Mononuclear cell (primary cell): ENCODE results near the gene RAB10. TPM values are rescaled to one million over a fixed set of nuclear protein-coding genes. Genes with fewer than 3 reads are reported as not detected.
"Not testable (repeated sequence)": the region's sequence is repeated elsewhere in the genome, so short reads cannot be mapped to it uniquely, and the experiment has no call there.

Experiments used
- H3K27me3 ChIP-seq: 2 replicates; pipeline ENCODE4 v1.6.0; 2011; ENCODE audit warnings: low read length, control low read depth; ENCODE audit not compliant: insufficient read depth
- H3K4me1 ChIP-seq: 2 replicates; pipeline ENCODE4 v1.5.1; 2011; ENCODE audit warnings: mild to moderate bottlenecking, low read length, control low read depth; ENCODE audit not compliant: insufficient read depth
- H3K4me3 ChIP-seq: 2 replicates; pipeline ENCODE4 v1.5.1; 2011; ENCODE audit warnings: mild to moderate bottlenecking, low read length, moderate library complexity
- H3K9me3 ChIP-seq: 2 replicates; pipeline ENCODE4 v1.5.1; 2011; ENCODE audit warnings: low read depth, mild to moderate bottlenecking, control low read depth, low read length
- total RNA-seq: library from RNA; depleted of rRNA; stranded (reverse); fragments of >200 nt; gene quantifications from one replicate; pipeline ENCODE4 v1.2.3, GENCODE V29; 2012

The RAB10 gene
- total RNA-seq, 1 donor = 24.5 TPM

GRCh38 chr2:26086155-26086637, 52.3 kb downstream of the RAB10 start:
- H3K9me3 ChIP-seq = peaks cover 4% of the 10 kb centered on the region
- no peaks in the 10 kb centered on the region for H3K27me3 ChIP-seq
- H3K4me1 ChIP-seq = peaks cover 45% of the 10 kb centered on the region
- H3K4me3 ChIP-seq = no peak overlapping the region

GRCh38 chr2:26086779-26087178, 52.9 kb downstream of the RAB10 start:
- H3K4me3 ChIP-seq = no peak overlapping the region
- no peaks in the 10 kb centered on the region for H3K9me3 ChIP-seq
- no peaks in the 10 kb centered on the region for H3K27me3 ChIP-seq
- H3K4me1 ChIP-seq = peaks cover 47% of the 10 kb centered on the region

- H3K4me3 ChIP-seq = no peak overlapping the region
Measured at GRCh38 chr2:26088038-26088643, 54.3 kb downstream of the RAB10 start.

GRCh38 chr2:26088931-26089330, 55.0 kb downstream of the RAB10 start:
- H3K27me3 ChIP-seq, H3K4me3 ChIP-seq, H3K9me3 ChIP-seq: not testable (repeated sequence)
- H3K4me1 ChIP-seq = peaks cover 47% of the 10 kb centered on the region

More at GRCh38 chr2:26088038-26088643, 54.3 kb downstream of the RAB10 start:
- Histone ChIP-seq H3K27me3 (no peaks in the 10 kb centered on the region), H3K4me1 (peaks cover 47% of the 10 kb centered on the region), H3K9me3 (no peaks in the 10 kb centered on the region)

- no peak overlapping the region for H3K4me3 ChIP-seq
- H3K27me3 ChIP-seq = no peaks in the 10 kb centered on the region
- H3K9me3 ChIP-seq = no peaks in the 10 kb centered on the region
- peaks cover 45% of the 10 kb centered on the region for H3K4me1 ChIP-seq
Measured at GRCh38 chr2:26089337-26089736, 55.5 kb downstream of the RAB10 start.

GRCh38 chr2:26095758-26096157, 61.9 kb downstream of the RAB10 start:
- Histone ChIP-seq H3K27me3 (no peaks in the 10 kb centered on the region), H3K9me3 (no peaks in the 10 kb centered on the region), H3K4me1 (peaks cover 5% of the 10 kb centered on the region), H3K4me3 (no peak overlapping the region)

GRCh38 chr2:26099933-26100332, 66.0 kb downstream of the RAB10 start:
- Histone ChIP-seq H3K9me3 (no peaks in the 10 kb centered on the region), H3K4me3 (no peak overlapping the region), H3K4me1 (no peaks in the 10 kb centered on the region), H3K27me3 (no peaks in the 10 kb centered on the region)

GRCh38 chr2:26100384-26100783, 66.5 kb downstream of the RAB10 start:
- Histone ChIP-seq H3K4me1 (no peaks in the 10 kb centered on the region), H3K9me3 (no peaks in the 10 kb centered on the region), H3K27me3 (no peaks in the 10 kb centered on the region), H3K4me3 (no peak overlapping the region)

GRCh38 chr2:26103752-26104151, 69.9 kb downstream of the RAB10 start:
- Histone ChIP-seq H3K4me3 (no peak overlapping the region), H3K9me3 (no peaks in the 10 kb centered on the region), H3K4me1 (peaks cover 6% of the 10 kb centered on the region), H3K27me3 (no peaks in the 10 kb centered on the region)

GRCh38 chr2:26108701-26109100, 74.8 kb downstream of the RAB10 start:
- not testable (repeated sequence) for H3K4me1 ChIP-seq, H3K27me3 ChIP-seq, H3K9me3 ChIP-seq, H3K4me3 ChIP-seq

- H3K27me3 ChIP-seq = no peaks in the 10 kb centered on the region
- no peak overlapping the region for H3K4me3 ChIP-seq
- H3K9me3 ChIP-seq = no peaks in the 10 kb centered on the region
- H3K4me1 ChIP-seq = peaks cover 6% of the 10 kb centered on the region
Measured at GRCh38 chr2:26112201-26112600, 78.3 kb downstream of the RAB10 start.

- no peak overlapping the region for H3K4me3 ChIP-seq
- H3K9me3 ChIP-seq = no peaks in the 10 kb centered on the region
- no peaks in the 10 kb centered on the region for H3K4me1 ChIP-seq
- no peaks in the 10 kb centered on the region for H3K27me3 ChIP-seq
Measured at GRCh38 chr2:26114151-26114550, 80.3 kb downstream of the RAB10 start.

- Histone ChIP-seq H3K9me3 (no peaks in the 10 kb centered on the region), H3K4me3 (no peak overlapping the region), H3K4me1 (no peaks in the 10 kb centered on the region), H3K27me3 (no peaks in the 10 kb centered on the region)
Measured at GRCh38 chr2:26118682-26119081, 84.8 kb downstream of the RAB10 start.

- Histone ChIP-seq H3K4me1 (no peaks in the 10 kb centered on the region), H3K4me3 (no peak overlapping the region), H3K27me3 (no peaks in the 10 kb centered on the region), H3K9me3 (no peaks in the 10 kb centered on the region)
Measured at GRCh38 chr2:26119521-26119920, 85.6 kb downstream of the RAB10 start.

- H3K4me3 ChIP-seq = no peak overlapping the region
- H3K27me3 ChIP-seq = no peaks in the 10 kb centered on the region
- H3K4me1 ChIP-seq = no peaks in the 10 kb centered on the region
- H3K9me3 ChIP-seq = no peaks in the 10 kb centered on the region
Measured at GRCh38 chr2:26122630-26123029, 88.7 kb downstream of the RAB10 start.

GRCh38 chr2:26123426-26123825, 89.5 kb downstream of the RAB10 start:
- H3K27me3 ChIP-seq = no peaks in the 10 kb centered on the region
- H3K4me3 ChIP-seq = no peak overlapping the region
- H3K9me3 ChIP-seq = no peaks in the 10 kb centered on the region
- no peaks in the 10 kb centered on the region for H3K4me1 ChIP-seq
